Measurements from ENCODE around the gene HELZ2.

Gene HELZ2

GRCh38 chr20:63537525-63538203, 36.4 kb downstream of the HELZ2 start:
- no peaks in the 10 kb centered on the region for H3K36me3 Mint-ChIP-seq (ENCODE audit: low read depth)
- peaks cover 4% of the 10 kb centered on the region for H3K4me1 Mint-ChIP-seq (ENCODE audit: low read depth)
- H3K9me3 Mint-ChIP-seq: no peaks in the 10 kb centered on the region
- H3K4me3 Mint-ChIP-seq: peak overlapping the region; percentile 76
- H3K27me3 Mint-ChIP-seq (ENCODE audit: low read depth): no peaks in the 10 kb centered on the region
- H3K27ac Mint-ChIP-seq: peak overlapping the region; percentile 92

DNA sequence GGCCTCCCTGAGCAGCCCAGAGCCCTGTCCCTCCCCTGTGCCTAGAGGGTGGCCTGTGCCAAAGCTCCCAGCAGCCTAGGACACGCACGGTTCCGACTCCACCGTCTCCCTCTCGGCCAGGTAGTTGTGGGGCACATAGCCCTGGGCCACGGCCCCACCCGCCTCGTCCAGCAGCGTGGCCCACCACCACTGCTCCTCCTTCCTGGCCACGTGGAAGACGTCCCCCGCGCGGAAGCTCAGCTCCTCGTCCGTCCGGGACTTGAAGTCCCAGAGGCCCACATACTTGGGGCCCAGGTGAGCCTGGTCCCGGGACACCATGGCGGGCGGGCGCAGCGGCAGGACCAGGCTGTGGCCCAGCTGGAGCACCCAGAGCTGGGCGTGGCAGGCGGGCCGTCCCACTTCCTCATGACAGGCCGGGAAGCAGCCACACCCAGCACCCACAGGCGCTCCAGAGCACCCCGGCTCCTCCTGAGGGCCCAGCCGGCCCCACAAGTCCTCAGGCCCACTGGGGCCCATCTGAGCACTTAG, 37.0 kb downstream of the HELZ2 start, which contains the start of gene PTK6:
TSS of gene PTK6 (minus strand) at position 380 of the 528 bp plus-strand sequence. CDS start at position 318, 62 bp downstream.
- H3K4me1 Mint-ChIP-seq (ENCODE audit: low read depth): peaks cover 4% of the 10 kb centered on the region
- no peaks in the 10 kb centered on the region for H3K36me3 Mint-ChIP-seq (ENCODE audit: low read depth)
- peak within 1 kb of the TSS; percentile 76 for H3K4me3 Mint-ChIP-seq
- no peaks in the 10 kb centered on the region for H3K9me3 Mint-ChIP-seq
- H3K27ac Mint-ChIP-seq: peak within 1 kb of the TSS; percentile 92
- no peaks in the 10 kb centered on the region for H3K27me3 Mint-ChIP-seq (ENCODE audit: low read depth)

DNA sequence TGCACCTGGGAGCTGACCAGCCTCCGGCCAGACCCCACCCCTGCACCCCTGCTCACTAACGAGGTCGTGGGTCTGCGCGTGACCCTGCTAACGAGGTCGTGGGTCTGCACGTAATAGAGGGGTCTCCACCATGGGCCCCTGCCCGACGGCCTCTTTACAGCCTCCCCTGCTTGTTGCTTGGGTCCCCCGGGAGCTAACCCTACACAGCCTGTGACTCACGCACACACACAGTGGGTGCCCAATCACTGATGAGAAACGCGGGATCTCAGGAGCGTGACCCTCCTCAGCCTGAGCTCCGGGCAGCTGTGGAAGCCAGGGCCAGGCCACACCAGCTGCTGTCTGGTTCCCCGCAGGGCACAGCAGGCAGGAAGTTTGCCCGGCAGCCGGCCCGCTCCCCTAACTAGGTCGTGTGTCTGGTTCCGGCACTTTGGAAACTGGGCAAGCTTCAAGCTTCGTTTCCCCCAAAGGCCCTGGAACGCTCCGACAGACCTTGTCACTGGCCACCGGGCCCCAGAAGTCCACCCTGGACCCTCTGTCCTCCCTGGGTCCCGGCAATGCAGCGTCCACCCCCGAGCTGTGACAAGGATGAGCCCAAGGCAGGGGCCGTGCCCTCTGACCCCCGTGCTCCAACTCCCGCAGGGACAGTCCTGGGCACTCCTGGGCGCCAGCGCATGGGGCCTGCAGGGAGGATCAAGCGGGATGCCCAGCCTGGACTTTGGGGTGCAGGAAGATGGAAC, 37.6 kb downstream of the HELZ2 start:
- Mint-ChIP-seq H3K27me3 (ENCODE audit: low read depth) (no peaks in the 10 kb centered on the region), H3K4me3 (no peak overlapping the region), H3K27ac (no peak overlapping the region), H3K36me3 (ENCODE audit: low read depth) (no peaks in the 10 kb centered on the region), H3K4me1 (ENCODE audit: low read depth) (peaks cover 4% of the 10 kb centered on the region), H3K9me3 (no peaks in the 10 kb centered on the region)

DNA sequence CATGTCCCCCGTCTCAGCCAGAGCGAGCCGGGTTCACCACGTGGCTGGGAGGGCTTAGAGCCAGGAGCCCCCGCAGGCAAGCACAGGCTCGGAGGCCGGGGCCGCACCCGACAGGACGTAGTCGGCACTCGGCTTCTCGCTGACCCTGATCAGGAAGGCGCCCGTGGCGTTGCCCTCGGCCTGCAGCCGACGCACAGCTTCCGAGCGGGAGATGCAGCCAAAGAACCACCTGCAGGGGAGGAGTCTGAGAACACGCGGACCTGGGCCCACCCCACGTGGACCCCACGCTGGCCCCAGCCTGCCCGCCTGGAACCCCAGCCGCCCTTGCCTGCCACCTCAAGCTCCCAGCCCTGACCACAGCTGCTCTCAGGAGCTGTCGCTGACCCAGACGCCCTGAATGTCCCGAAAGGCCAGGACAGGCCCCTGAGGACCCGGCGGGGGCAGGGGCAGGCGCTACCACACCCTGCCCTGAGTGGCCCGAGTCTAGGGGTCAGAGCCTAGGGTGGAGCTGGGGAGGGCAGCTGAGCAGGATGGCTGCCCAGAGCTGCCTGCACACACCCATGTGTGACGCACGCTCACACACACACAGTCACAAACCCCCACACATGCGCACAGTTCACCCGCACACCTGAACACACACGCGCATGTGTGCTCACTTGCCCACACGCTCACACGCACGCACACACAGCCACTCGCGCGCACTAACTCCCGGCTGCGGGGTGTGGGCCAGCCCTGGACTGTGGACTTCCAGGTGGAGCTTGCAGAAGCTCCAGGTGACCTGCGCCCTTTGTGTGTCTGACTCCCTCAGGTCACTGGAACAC, 39.0 kb downstream of the HELZ2 start:
- H3K27me3 Mint-ChIP-seq (ENCODE audit: low read depth): no peaks in the 10 kb centered on the region
- H3K27ac Mint-ChIP-seq: no peak overlapping the region
- H3K4me1 Mint-ChIP-seq (ENCODE audit: low read depth): peaks cover 4% of the 10 kb centered on the region
- H3K36me3 Mint-ChIP-seq (ENCODE audit: low read depth): no peaks in the 10 kb centered on the region
- no peaks in the 10 kb centered on the region for H3K9me3 Mint-ChIP-seq
- H3K4me3 Mint-ChIP-seq: no peak overlapping the region

- H3K27me3 Mint-ChIP-seq (ENCODE audit: low read depth): no peaks in the 10 kb centered on the region
- no peaks in the 10 kb centered on the region for H3K9me3 Mint-ChIP-seq
- no peak overlapping the region for H3K27ac Mint-ChIP-seq
- H3K36me3 Mint-ChIP-seq (ENCODE audit: low read depth): no peaks in the 10 kb centered on the region
- H3K4me3 Mint-ChIP-seq: no peak overlapping the region
- peaks cover 4% of the 10 kb centered on the region for H3K4me1 Mint-ChIP-seq (ENCODE audit: low read depth)
Observed at GRCh38 chr20:63534427-63534830, 39.6 kb downstream of the HELZ2 start.

- Mint-ChIP-seq H3K4me1 (ENCODE audit: low read depth) (peaks cover 4% of the 10 kb centered on the region), H3K27me3 (ENCODE audit: low read depth) (no peaks in the 10 kb centered on the region), H3K36me3 (ENCODE audit: low read depth) (no peaks in the 10 kb centered on the region), H3K9me3 (no peaks in the 10 kb centered on the region), H3K27ac (no peak overlapping the region), H3K4me3 (no peak overlapping the region)
Observed at GRCh38 chr20:63533871-63534393, 40.1 kb downstream of the HELZ2 start.

DNA sequence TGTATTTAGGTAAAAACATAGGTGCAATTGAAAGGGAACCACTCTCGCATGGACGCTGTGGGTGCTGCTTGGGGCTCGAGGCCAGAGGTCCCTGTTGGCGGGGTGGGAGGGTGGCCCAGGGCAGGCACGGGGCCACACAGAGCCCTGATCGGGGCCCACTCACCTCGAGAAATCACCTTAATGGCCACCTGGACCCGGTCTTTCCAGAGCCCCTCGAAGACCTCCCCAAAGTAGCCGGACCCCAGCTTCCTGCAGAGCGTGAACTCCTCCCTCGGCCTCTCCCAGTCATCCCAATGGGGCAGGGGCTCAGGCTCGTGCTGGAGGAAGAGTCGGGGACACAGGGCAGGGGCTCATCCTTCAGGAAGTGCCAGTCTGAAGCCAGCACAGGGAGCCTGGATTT, 40.7 kb downstream of the HELZ2 start:
- no peaks in the 10 kb centered on the region for H3K27me3 Mint-ChIP-seq (ENCODE audit: low read depth)
- H3K9me3 Mint-ChIP-seq: no peaks in the 10 kb centered on the region
- peaks cover 4% of the 10 kb centered on the region for H3K4me1 Mint-ChIP-seq (ENCODE audit: low read depth)
- H3K36me3 Mint-ChIP-seq (ENCODE audit: low read depth): no peaks in the 10 kb centered on the region
- no peak overlapping the region for H3K4me3 Mint-ChIP-seq
- H3K27ac Mint-ChIP-seq: no peak overlapping the region

- Mint-ChIP-seq H3K27ac (no peak overlapping the region), H3K4me3 (no peak overlapping the region), H3K27me3 (ENCODE audit: low read depth) (no peaks in the 10 kb centered on the region)
Observed at GRCh38 chr20:63532449-63532971, 41.5 kb downstream of the HELZ2 start.

GRCh38 chr20:63531686-63532448, 42.2 kb downstream of the HELZ2 start:
- Mint-ChIP-seq H3K4me1 (ENCODE audit: low read depth) (peaks cover 4% of the 10 kb centered on the region), H3K27me3 (ENCODE audit: low read depth) (no peaks in the 10 kb centered on the region), H3K9me3 (no peaks in the 10 kb centered on the region), H3K36me3 (ENCODE audit: low read depth) (no peaks in the 10 kb centered on the region), H3K27ac (peak overlapping the region; percentile 1), H3K4me3 (no peak overlapping the region)

More at GRCh38 chr20:63532449-63532971, 41.5 kb downstream of the HELZ2 start:
- Mint-ChIP-seq H3K4me1 (ENCODE audit: low read depth) (peaks cover 6% of the 10 kb centered on the region), H3K9me3 (no peaks in the 10 kb centered on the region), H3K36me3 (ENCODE audit: low read depth) (no peaks in the 10 kb centered on the region)

- H3K4me3 Mint-ChIP-seq: no peak overlapping the region
- H3K9me3 Mint-ChIP-seq: no peaks in the 10 kb centered on the region
- H3K36me3 Mint-ChIP-seq (ENCODE audit: low read depth): no peaks in the 10 kb centered on the region
- H3K27me3 Mint-ChIP-seq (ENCODE audit: low read depth): no peaks in the 10 kb centered on the region
- H3K27ac Mint-ChIP-seq: no peak overlapping the region
- H3K4me1 Mint-ChIP-seq (ENCODE audit: low read depth): peaks cover 3% of the 10 kb centered on the region
Observed at GRCh38 chr20:63530788-63531160, 43.3 kb downstream of the HELZ2 start.

- no peak overlapping the region for H3K27ac Mint-ChIP-seq
- H3K9me3 Mint-ChIP-seq: no peaks in the 10 kb centered on the region
- peaks cover 3% of the 10 kb centered on the region for H3K4me1 Mint-ChIP-seq (ENCODE audit: low read depth)
- H3K36me3 Mint-ChIP-seq (ENCODE audit: low read depth): no peaks in the 10 kb centered on the region
- H3K27me3 Mint-ChIP-seq (ENCODE audit: low read depth): no peaks in the 10 kb centered on the region
- no peak overlapping the region for H3K4me3 Mint-ChIP-seq
Observed at GRCh38 chr20:63529861-63530787, 43.9 kb downstream of the HELZ2 start.

DNA sequence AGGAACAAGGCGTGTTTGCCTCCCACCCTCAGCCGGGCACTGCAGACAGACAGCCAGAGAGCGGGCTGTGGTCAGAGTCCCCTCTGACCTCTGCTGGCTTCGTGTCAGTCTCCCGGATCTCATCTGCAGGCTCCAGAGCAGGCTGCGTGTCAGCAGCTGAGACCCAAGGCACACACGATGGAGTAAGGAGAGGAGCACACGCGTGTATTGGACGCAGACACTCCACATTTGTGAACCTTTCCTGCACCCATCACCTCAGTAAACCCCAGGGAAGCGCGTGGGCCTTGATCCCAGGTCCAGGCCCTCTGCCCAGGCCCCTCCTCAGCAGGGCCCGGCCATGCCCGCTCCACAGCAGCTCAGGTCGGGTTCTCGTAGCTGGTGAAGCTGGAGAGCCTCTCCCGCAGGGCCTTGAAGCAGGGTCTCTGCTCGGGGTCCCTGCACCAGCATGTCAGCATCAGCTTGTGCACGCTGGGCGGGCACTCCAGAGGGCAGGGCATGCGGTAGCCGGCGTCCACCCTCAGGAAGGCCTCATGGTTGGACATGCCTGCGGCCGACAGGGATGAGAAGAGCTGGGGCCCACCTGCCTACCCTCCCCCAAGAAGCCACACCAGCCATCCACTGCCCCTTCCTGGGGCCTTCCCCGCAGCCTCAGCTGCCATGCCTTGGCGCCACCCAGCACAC, 44.7 kb downstream of the HELZ2 start:
- Mint-ChIP-seq H3K4me3 (no peak overlapping the region), H3K27me3 (ENCODE audit: low read depth) (no peaks in the 10 kb centered on the region), H3K27ac (no peak overlapping the region), H3K4me1 (ENCODE audit: low read depth) (peaks cover 3% of the 10 kb centered on the region), H3K36me3 (ENCODE audit: low read depth) (peaks cover 1% of the 10 kb centered on the region), H3K9me3 (no peaks in the 10 kb centered on the region)

Data from T-helper 1 cell treated with Interleukin-12 subunit alpha and Interleukin-12 subunit beta and Interleukin-4 antibody, amounts not matched to agents 30 μg/mL and 1 μg/mL, for 36 hours (primary cell).